Spleen (tissue), 11 donors: ENCODE data around the gene UST. TPM values are rescaled to one million over a fixed set of nuclear protein-coding genes. Genes with fewer than 3 reads are reported as not detected.
"Not testable (repeated sequence)": the region's sequence is repeated elsewhere in the genome, so short reads cannot be mapped to it uniquely, and the experiment has no call there.

Experiments
- DNase-seq: peaks from one replicate; pipeline ENCODE4 v3.0.0-alpha.2; 2020
- H3K27ac ChIP-seq, 8 donors: fragments of 200-600 bp; sonication (generic) in 7 of 8; 1 replicate in 4 of 8; 2 replicates in 4 of 8; pipeline versions ENCODE4 v1.5.0 to v1.8.0; 2016 to 2021; ENCODE audit warnings: inconsistent platforms in 4 of 8, mild to moderate bottlenecking in 4 of 8, moderate library complexity in 1 of 8
- H3K27me3 ChIP-seq, 7 donors: fragments of 200-600 bp; sonication (generic) in 6 of 7; replicated peaks in 1 of 7; 1 replicate in 4 of 7; 2 replicates in 3 of 7; pipeline versions ENCODE4 v1.5.0 to v1.8.0; 2016 to 2021; ENCODE audit warnings: inconsistent platforms in 3 of 7, mild to moderate bottlenecking in 1 of 7
- H3K36me3 ChIP-seq, 6 donors: fragments of 200-600 bp; sonication (generic) in 5 of 6; 1 replicate in 4 of 6; 2 replicates in 2 of 6; pipeline versions ENCODE4 v1.5.0 to v1.8.0; 2016 to 2021; ENCODE audit warnings: inconsistent platforms in 2 of 6
- H3K4me1 ChIP-seq, 6 donors: fragments of 200-600 bp; sonication (generic) in 5 of 6; 1 replicate in 3 of 6; 2 replicates in 3 of 6; pipeline versions ENCODE4 v1.5.0 to v1.8.0; 2016 to 2021; ENCODE audit warnings: inconsistent platforms in 3 of 6
- H3K4me3 ChIP-seq, 8 donors: fragments of 200-600 bp; sonication (generic) in 7 of 8; 1 replicate in 4 of 8; 2 replicates in 4 of 8; pipeline versions ENCODE4 v1.5.0 to v1.8.0; 2016 to 2021; ENCODE audit warnings: inconsistent platforms in 4 of 8, mild to moderate bottlenecking in 4 of 8, moderate library complexity in 2 of 8
- H3K9me3 ChIP-seq, 8 donors: fragments of 200-600 bp; sonication (generic) in 7 of 8; 1 replicate in 4 of 8; 2 replicates in 4 of 8; pipeline versions ENCODE4 v1.5.0 to v1.8.0; 2016 to 2021; ENCODE audit warnings: inconsistent platforms in 4 of 8
- POLR2A ChIP-seq, 3 donors: fragments of 450-650 bp; IDR thresholded peaks; one replicate each; pipeline ENCODE4 v1.5.1; 2017; ENCODE audit warnings: antibody characterized with exemption in 3 of 3, mild to moderate bottlenecking in 1 of 3
- POLR2AphosphoS5 ChIP-seq, 3 donors: sonication (generic); formaldehyde crosslinking; IDR thresholded peaks; one replicate each; pipeline ENCODE4 v1.5.1; 2017; ENCODE audit warnings: antibody characterized with exemption in 3 of 3
- WGBS, 5 donors: extraction: QIAGEN DNeasy Blood & Tissue Kit in 3 of 5; methylation state at CpG; one replicate each; pipeline versions ENCODE4 v1.1.5 to v1.1.7; 2013 to 2018; 5-methylcytosine and 5-hydroxymethylcytosine counted together
- intact Hi-C: fragments of 100-400 bp; cut with DNase I; formaldehyde crosslinking; loops from one replicate; pipeline ENCODE4 v1.15.0; 2023; ENCODE audit warnings: low total_unique reads
- polyA plus RNA-seq, 3 donors: library from polyadenylated mRNA; stranded (reverse); fragments of 200-250 nt; gene quantifications; one replicate each; pipeline ENCODE4 v1.2.1, GENCODE V29; 2013
- total RNA-seq, 7 donors: library from RNA; depleted of rRNA in 3 of 7; stranded (reverse); fragments of >200 nt in 3 of 7; fragmentation: NEBNext Ultra II Directional in 4 of 7; extraction: Animal tissue kit (Norgen Biotek cat#: 25700) in 4 of 7; gene quantifications; one replicate each; pipeline versions ENCODE4 v1.1.0 to v1.2.1, GENCODE V29; 2016 to 2021
- TF ChIP-seq, protein P1 (sequence below), 11 experiments: fragments of 200-600 bp in 7 of 11; fragments of 450-650 bp in 4 of 11; sonication (generic) in 4 of 11; IDR thresholded peaks in 8 of 11; conservative IDR thresholded peaks in 3 of 11; 1 replicate in 7 of 11; 2 replicates in 4 of 11; pipeline versions ENCODE4 v1.4.0 to v1.8.0; 2016 to 2021; ENCODE audit warnings: antibody characterized with exemption in 11 of 11, inconsistent platforms in 4 of 11, mild to moderate bottlenecking in 1 of 11
- donor health status: healthy with polysubstance abuse.
- donor health status: DM: no; HTN: no; CAD: no; lungs with moderate emphysema.
- donor health status: DM: no; HTN: no; CAD: no.
- donor health status: Bipolar disorder and iron deficiency.
- donor health status: healthy.
- donor health status: DM: no; HTN: no; CAD: no.
- donor health status: DM: yes; HTN: yes; CAD: no.

UST gene
- total and polyA plus RNA-seq, 10 donors, result 6.4 to 26.8 (median 14.4) TPM

DNA sequence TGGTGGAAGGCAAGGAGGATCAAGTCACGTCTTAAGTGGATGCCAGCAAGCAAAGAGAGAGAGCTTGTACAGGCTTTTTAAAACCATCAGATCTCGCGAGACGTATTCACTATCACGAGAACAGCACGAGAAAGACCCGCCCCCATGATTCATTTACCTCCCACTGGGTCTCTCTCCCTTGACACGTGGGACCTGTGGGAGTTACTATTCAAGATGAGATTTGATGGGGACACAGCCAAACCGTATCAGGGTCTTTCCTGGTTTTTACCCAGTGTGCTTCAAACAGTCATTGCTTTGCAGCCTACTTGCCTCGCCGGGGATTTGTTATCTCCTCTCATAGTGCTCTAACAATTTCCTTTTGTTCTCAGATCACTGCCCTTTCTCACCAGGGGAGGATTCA is 108.2 kb downstream of the UST start:
- Histone ChIP-seq H3K27me3 (no peaks in the 10 kb centered on the region), H3K36me3 (no peaks in the 10 kb centered on the region), H3K9me3 (no peaks in the 10 kb centered on the region), H3K27ac (no peak overlapping the region), H3K4me3 (no peak overlapping the region), H3K4me1 (peaks cover 5 to 25% (median 16%) of the 10 kb centered on the region in 6 donors)
- DNase-seq, result no peak
- TF ChIP-seq, protein P1, sequence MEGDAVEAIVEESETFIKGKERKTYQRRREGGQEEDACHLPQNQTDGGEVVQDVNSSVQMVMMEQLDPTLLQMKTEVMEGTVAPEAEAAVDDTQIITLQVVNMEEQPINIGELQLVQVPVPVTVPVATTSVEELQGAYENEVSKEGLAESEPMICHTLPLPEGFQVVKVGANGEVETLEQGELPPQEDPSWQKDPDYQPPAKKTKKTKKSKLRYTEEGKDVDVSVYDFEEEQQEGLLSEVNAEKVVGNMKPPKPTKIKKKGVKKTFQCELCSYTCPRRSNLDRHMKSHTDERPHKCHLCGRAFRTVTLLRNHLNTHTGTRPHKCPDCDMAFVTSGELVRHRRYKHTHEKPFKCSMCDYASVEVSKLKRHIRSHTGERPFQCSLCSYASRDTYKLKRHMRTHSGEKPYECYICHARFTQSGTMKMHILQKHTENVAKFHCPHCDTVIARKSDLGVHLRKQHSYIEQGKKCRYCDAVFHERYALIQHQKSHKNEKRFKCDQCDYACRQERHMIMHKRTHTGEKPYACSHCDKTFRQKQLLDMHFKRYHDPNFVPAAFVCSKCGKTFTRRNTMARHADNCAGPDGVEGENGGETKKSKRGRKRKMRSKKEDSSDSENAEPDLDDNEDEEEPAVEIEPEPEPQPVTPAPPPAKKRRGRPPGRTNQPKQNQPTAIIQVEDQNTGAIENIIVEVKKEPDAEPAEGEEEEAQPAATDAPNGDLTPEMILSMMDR (IDR thresholded peaks at IDR 0.05 in 8 of 11, conservative IDR thresholded peaks at IDR 0.05 in 3 of 11), result no peak
- TF ChIP-seq POLR2A (IDR thresholded peaks at IDR 0.05) (no peak), POLR2AphosphoS5 (IDR thresholded peaks at IDR 0.05) (no peak)
- 66 to 78% (median 70%) methylated on average over 11 of the region's 11 CpGs for WGBS, 5 donors
- intact Hi-C loops, result no loop called here

DNA sequence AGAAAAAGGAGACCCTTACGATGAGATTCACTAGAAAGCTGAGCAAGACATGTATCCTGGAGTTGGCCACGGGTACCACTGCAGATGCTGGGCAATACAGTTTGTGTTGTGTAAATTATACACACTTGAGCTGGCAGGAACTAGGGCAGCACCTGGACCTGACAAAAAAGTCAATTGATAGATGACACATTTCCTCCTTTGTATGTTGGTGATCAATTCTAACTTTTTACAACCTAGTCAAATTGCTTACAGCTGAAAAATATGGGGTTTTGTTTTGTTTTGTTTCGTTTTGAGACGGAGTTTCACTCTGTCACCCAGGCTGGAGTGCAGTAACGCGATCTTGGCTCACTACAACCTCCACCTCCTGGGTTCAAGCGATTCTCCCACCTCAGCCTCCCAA is 108.9 kb downstream of the UST start:
- no peaks in the 10 kb centered on the region for H3K27me3 ChIP-seq
- no peak for DNase-seq
- TF ChIP-seq, protein P1 (IDR thresholded peaks at IDR 0.05 in 8 of 11, conservative IDR thresholded peaks at IDR 0.05 in 3 of 11), result no peak
- TF ChIP-seq POLR2AphosphoS5 (IDR thresholded peaks at IDR 0.05), result no peak
- no peak for TF ChIP-seq POLR2A (IDR thresholded peaks at IDR 0.05)
- WGBS, 5 donors, result 80 to 89% (median 85%) methylated on average over 7 of the region's 7 CpGs
- H3K36me3 ChIP-seq, result no peaks in the 10 kb centered on the region
- intact Hi-C loops, result no loop called here
- H3K27ac ChIP-seq, result no peak overlapping the region
- peaks cover 5 to 25% (median 15%) of the 10 kb centered on the region in 6 donors for H3K4me1 ChIP-seq
- no peaks in the 10 kb centered on the region for H3K9me3 ChIP-seq
- H3K4me3 ChIP-seq, result no peak overlapping the region

DNA sequence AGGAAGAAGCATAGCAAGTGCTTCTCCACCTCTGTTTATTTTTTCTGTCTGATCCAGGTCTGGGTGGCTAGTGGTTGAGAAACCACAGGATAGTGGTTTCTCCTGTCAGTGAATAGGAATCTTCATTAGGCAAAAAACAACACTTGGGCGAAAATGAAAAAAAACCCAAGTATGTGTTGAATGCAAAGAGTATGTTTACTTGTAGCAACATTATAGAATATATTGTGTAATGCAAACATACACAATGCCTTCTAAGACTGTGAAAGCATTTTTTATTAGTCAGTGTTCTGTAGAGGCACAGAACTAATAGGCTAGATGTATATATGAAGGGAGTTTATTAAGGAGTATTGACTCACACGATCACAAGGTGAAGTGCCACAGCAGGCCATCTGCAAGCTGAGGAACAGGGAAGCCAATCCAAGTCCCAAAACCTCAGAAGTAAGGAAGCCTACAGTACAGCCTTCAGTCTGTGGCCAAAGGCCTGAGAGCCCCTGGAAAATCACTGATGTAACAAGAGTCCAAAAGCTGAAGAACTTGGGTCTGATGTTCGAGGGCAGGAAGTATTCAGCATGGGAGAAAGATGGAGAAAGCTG is 111.1 kb downstream of the UST start:
- intact Hi-C loops, result no loop called here
- Histone ChIP-seq H3K27ac (no peak overlapping the region), H3K27me3 (no peaks in the 10 kb centered on the region), H3K9me3 (no peaks in the 10 kb centered on the region), H3K4me3 (no peak overlapping the region), H3K4me1 (peaks cover 5 to 25% (median 15%) of the 10 kb centered on the region in 6 donors), H3K36me3 (no peaks in the 10 kb centered on the region)
- no peak for DNase-seq
- 76 to 89% (median 80%) methylated on average over 3 of the region's 3 CpGs for WGBS, 5 donors
- TF ChIP-seq POLR2AphosphoS5 (IDR thresholded peaks at IDR 0.05), result no peak
- TF ChIP-seq POLR2A (IDR thresholded peaks at IDR 0.05), result no peak
- TF ChIP-seq, protein P1 (IDR thresholded peaks at IDR 0.05 in 8 of 11, conservative IDR thresholded peaks at IDR 0.05 in 3 of 11), result no peak

DNA sequence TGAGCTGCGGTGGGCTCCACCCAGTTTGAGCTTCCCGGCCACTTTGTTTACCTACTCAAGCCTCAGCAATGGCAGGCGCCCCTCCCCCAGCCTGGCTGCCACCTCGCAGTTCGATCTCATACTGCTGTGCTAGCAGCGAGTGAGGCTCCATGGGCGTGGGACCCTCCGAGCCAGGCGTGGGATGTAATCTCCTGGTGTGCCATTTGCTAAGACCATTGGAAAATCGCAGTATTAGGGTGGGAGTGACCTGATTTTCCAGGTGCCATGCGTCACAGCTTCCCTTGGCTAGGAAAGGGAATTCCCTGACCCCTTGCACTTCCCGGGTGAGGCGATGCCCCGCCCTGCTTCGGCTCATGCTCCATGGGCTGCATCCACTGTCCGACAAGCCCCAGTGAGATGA is 117.3 kb downstream of the UST start:
- intact Hi-C loops, result not testable (repeated sequence)
- 81 to 94% (median 92%) methylated on average over 13 to 16 of the region's 16 CpGs for WGBS, 5 donors

More for the DNA sequence above, 117.3 kb downstream of the UST start:
- H3K4me1 ChIP-seq, result peaks cover 0 to 27% (median 11%) of the 10 kb centered on the region in 6 donors
- H3K36me3 ChIP-seq, H3K9me3 ChIP-seq, H3K27ac ChIP-seq, H3K27me3 ChIP-seq, H3K4me3 ChIP-seq, DNase-seq: not testable (repeated sequence)
